T-helper 1 cell (primary cell): Measurements from ENCODE around the gene STRA6.

Experiments
- DNase-seq, 5 donors: peaks; one replicate each; pipeline ENCODE4 v3.0.0-alpha.2; 2012 to 2020

STRA6 gene

GRCh38 chr15:74227968-74228722 is 25.6 kb upstream of the STRA6 start:
- no peak for DNase-seq

- no peak for DNase-seq
Observed at GRCh38 chr15:74226761-74227540, 24.4 kb upstream of the STRA6 start.

GRCh38 chr15:74225928-74226327 is 23.3 kb upstream of the STRA6 start:
- no peak for DNase-seq

GRCh38 chr15:74222240-74223119 is 19.9 kb upstream of the STRA6 start:
- DNase-seq: no peak

GRCh38 chr15:74221399-74222239 is 19.0 kb upstream of the STRA6 start:
- no peak for DNase-seq

GRCh38 chr15:74220475-74221248 is 18.1 kb upstream of the STRA6 start:
- DNase-seq: no peak

GRCh38 chr15:74217907-74218885 is 15.6 kb upstream of the STRA6 start:
- no peak for DNase-seq

GRCh38 chr15:74216949-74217348 is 14.4 kb upstream of the STRA6 start:
- no peak for DNase-seq

- DNase-seq: no peak
Observed at GRCh38 chr15:74215958-74216357, 13.4 kb upstream of the STRA6 start.

- no peak for DNase-seq
Observed at GRCh38 chr15:74214324-74215021, 11.9 kb upstream of the STRA6 start.

GRCh38 chr15:74213858-74214284 is 11.3 kb upstream of the STRA6 start:
- DNase-seq: no peak

GRCh38 chr15:74212494-74212893 is 9.9 kb upstream of the STRA6 start:
- no peak for DNase-seq

- no peak for DNase-seq
Observed at GRCh38 chr15:74211656-74212055, 9.1 kb upstream of the STRA6 start.

GRCh38 chr15:74210729-74211128 is 8.1 kb upstream of the STRA6 start:
- DNase-seq: no peak

GRCh38 chr15:74209997-74210671 is 7.5 kb upstream of the STRA6 start:
- no peak for DNase-seq

GRCh38 chr15:74209560-74209958 is 7.0 kb upstream of the STRA6 start:
- DNase-seq: no peak

GRCh38 chr15:74208901-74209559 is 6.4 kb upstream of the STRA6 start:
- DNase-seq: no peak

- no peak for DNase-seq
Observed at GRCh38 chr15:74208496-74208895, 5.9 kb upstream of the STRA6 start.
